ENCODE results near the gene TMEM184B.

GRCh38 chr22:38228326-38228872 is 44.4 kb downstream of the TMEM184B start:
- TF ChIP-seq EZH2phosphoT487 (IDR thresholded peaks at IDR 0.05) (no peak), CTCF (IDR thresholded peaks at IDR 0.05) (no peak)
